GM11168 (cell line): ENCODE data around the gene SCG5.

ENCODE experiments used
- in situ Hi-C: fragments of 300-500 bp; cut with MboI; formaldehyde crosslinking; loops from one replicate; pipeline ENCODE4 v1.12.0; 2022; ENCODE audit warnings: low sequenced_read_pairs; ENCODE audit not compliant: unreplicated experiment

The SCG5 gene

DNA sequence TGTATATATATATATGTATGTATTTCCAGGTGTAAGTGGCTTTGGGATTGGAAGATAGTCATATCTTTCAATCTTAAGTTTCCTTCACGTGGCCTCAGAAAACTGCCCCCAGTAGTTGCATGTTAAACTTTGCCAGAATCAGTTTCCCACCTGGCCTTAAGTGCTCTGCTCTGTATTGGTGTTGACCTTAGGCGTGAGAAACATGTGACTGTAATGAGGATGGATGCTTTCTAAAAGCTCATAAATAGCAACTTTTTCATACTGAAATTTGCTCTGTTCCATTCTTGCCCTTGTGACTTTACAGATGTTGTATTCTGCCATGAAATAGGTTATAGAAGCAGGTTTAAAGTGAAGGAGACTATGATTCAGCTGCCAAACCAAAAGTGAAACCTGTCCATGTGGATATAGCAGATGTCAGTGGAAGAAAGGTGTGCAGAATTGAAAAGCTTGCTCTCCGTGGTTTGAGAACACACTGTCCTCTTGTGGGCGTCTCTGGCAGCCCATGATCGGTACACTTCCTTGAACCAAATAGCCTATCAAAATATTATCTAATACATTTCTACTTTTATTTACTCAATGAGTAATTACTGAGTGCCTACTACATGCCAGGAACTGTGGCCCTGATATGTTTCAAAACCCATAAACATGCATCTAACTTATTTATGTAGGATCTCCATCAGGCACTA is 15.8 kb downstream of the SCG5 start:
- in situ Hi-C loops, result loop anchor here (25.0 kb wide), 2 partner anchors 180 to 330 kb away; no protein-coding TSS in a partner anchor

DNA sequence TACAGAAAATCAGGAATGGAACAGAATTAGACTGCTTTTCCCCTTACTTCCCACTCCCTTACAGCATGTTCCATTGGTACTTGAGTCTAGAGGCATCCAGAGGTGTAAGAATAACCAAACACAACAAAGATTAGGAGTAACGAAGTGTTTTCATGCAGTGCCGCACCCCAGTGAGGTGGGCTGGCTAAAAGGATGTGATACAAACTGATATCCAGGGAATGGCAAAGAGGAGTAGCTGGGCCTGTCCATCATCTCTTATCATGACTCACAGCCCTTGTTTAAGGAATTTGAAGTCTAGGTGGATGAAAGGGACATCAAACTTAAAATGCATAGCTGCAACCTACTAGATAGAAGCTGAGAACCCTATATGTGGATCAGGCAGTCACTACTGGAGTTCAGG is 16.4 kb downstream of the SCG5 start:
- in situ Hi-C loops, result loop anchor here (25.0 kb wide), 2 partner anchors 179 to 329 kb away; no protein-coding TSS in a partner anchor

DNA sequence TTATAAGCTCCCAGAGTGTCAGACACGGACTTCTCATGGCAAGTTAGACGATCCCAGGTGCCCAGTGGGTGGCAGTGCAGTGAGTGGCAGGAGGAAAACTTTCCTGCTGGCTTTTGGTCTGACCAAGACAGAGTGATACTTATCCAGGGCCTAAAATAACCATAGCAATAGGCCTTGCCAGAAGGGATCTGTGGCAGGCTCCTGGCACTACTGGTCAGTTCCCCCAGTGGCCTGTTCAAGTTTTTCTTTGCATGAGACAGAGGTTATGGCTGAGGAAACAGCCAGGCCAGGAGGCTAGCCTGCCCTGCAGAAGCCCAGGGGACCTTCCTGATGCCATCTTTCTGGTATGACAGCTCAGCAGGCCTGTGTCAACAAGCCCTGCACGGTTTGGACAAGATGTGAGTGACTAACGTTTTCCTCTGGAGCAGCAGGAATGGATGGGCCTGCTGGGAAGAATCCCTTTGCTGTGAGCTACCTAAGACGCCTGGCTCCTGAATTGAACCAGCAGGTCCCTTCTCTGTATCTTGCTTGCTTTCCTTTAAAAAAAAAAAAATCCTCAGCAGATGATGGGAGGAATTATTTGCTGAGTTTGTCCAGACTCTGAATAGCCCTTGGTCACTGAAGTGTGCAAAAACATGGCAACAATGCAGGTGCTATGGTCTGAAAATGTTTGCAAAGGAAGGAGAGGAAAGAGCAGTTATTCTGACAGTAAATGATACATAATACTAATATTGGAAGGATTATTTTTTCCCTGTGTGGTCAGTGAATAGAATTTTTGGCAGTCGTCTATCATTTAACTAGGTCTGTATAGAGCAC is 18.0 kb downstream of the SCG5 start:
- in situ Hi-C loops, result loop anchor here (25.0 kb wide), 2 partner anchors 178 to 328 kb away; no protein-coding TSS in a partner anchor

DNA sequence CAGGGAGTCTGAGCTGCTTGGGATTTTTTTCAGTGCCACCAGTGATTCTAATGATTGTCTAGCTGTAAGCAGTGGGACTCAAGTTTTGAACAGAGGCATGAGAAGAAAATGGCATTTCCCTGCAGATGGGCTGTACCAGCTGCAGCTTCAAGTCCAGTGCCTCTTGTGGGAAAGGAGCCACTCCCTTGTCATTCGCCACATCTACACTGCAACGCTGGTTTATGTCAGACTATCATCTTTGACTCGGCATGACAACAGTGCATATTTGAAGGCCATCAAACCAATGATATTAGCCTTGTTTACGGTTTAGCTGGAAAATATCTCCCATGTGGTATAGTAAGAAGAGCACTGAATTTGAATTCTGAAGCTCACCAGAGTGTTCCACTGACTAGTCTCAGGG is 22.2 kb downstream of the SCG5 start:
- in situ Hi-C loops, result loop anchor here (25.0 kb wide), 2 partner anchors 174 to 324 kb away; no protein-coding TSS in a partner anchor

DNA sequence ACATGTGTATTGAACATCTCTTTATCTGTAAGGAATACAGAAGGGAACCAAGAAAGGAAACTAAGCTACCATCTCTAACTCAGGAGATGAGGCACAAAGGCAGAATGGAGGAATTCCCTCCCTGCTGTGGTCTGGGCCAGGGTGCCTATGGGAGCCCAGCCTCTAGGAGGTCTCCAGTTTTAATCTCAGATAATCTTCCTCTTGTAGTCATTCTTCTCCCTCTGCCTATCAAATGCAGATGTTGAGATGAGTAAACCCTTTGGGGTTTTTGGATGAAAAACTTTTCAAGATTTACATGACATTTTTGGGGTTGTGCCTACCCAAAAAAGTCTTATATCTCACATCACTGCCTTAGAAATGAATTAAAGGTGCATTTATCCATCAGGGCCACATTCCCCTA is 23.3 kb downstream of the SCG5 start:
- in situ Hi-C loops, result loop anchor here (25.0 kb wide), 2 partner anchors 173 to 323 kb away; no protein-coding TSS in a partner anchor

DNA sequence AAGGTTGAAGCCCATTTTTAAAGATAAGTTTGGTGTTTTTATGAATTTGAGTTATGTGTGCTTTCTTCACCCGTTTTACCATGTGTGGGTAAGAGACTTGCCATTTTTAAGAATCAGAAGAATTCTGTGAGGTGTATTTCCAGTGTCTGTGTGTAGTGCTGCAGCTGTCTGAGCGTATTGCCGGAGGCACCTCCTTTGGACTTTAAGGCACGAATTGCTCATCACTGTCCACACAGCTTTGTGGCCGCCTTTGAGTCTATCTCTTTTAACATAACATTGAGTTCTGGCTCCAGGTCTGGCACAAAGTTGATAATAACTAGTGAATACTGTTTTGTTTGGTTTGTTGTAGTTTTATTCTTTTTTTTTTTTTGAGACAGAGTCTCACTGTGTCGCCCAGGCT is 25.8 kb downstream of the SCG5 start:
- in situ Hi-C loops, result loop anchor here (25.0 kb wide), 2 partner anchors 170 to 320 kb away; no protein-coding TSS in a partner anchor

DNA sequence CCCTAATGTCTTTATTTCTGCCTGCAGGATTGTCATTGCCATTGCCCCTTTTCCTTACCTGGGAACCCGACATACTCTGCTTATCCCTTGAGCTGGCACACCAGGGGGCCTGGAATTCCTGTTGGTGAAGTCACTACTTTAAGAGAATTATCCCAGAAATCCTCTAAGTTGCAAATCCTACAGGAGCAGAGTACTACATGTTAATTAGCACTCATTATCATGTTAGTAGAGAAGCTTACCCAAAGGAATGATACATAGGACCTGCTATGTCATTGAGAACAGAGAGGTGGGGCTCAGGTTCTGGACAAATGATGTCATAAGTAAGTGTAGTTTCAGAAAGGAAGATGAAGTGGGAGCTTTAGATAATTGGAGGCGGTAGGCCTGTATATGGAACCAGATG is 27.4 kb downstream of the SCG5 start:
- in situ Hi-C loops, result loop anchor here (25.0 kb wide), 2 partner anchors 168 to 318 kb away; no protein-coding TSS in a partner anchor

DNA sequence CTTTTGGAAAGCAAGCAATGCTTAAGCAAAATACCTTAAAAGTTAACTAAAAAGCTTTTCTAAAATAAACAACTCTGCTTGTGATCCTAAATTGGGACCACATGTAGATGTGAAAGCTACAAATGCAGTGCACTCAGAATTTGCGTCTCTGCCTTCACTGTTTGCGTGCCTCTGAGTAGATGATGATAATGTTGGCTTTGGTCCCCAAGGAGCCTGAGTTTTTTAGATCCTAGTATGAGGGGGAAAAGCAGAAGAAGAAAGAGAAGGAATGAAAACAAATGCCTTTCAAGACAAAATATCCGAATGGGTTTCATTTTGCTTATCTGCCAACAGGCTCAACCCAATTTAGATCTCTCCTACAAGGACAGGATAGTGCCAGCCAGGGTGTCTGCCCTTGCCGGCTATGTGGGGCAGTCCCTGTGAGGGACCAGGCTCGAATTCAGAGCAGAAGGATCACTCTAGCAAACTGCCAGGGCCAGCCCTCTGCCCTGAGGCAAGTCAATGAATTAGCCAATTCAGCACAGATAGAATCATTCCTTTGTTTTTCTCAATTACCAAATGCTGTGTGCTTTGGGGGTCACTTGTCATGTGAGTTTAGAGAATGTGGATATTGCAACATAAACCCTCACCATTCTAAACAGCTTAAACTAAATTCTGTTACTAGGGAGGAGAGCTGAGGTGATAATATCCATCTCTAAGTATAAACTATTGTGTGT is 28.5 kb downstream of the SCG5 start:
- in situ Hi-C loops, result loop anchor here (25.0 kb wide), 2 partner anchors 167 to 317 kb away; no protein-coding TSS in a partner anchor

DNA sequence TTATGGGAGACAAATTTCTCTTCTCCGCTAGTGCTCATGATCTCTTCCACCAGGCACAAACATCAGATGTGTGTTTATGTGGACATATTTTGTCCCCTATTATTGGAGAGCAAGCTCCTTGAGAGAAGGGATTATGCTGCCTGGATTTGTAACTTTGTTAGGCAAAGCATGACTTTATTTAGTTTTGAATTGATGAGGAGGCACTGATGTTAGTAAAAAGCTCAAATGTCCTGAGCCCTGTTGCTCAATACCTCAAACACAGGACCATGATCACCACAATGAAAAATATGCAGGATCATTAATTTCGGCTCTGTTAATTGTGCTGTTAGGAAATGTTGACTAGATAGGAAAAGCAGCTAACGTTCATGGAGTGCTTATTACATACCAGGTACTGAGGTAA is 29.1 kb downstream of the SCG5 start:
- in situ Hi-C loops, result loop anchor here (25.0 kb wide), 2 partner anchors 167 to 317 kb away; no protein-coding TSS in a partner anchor

DNA sequence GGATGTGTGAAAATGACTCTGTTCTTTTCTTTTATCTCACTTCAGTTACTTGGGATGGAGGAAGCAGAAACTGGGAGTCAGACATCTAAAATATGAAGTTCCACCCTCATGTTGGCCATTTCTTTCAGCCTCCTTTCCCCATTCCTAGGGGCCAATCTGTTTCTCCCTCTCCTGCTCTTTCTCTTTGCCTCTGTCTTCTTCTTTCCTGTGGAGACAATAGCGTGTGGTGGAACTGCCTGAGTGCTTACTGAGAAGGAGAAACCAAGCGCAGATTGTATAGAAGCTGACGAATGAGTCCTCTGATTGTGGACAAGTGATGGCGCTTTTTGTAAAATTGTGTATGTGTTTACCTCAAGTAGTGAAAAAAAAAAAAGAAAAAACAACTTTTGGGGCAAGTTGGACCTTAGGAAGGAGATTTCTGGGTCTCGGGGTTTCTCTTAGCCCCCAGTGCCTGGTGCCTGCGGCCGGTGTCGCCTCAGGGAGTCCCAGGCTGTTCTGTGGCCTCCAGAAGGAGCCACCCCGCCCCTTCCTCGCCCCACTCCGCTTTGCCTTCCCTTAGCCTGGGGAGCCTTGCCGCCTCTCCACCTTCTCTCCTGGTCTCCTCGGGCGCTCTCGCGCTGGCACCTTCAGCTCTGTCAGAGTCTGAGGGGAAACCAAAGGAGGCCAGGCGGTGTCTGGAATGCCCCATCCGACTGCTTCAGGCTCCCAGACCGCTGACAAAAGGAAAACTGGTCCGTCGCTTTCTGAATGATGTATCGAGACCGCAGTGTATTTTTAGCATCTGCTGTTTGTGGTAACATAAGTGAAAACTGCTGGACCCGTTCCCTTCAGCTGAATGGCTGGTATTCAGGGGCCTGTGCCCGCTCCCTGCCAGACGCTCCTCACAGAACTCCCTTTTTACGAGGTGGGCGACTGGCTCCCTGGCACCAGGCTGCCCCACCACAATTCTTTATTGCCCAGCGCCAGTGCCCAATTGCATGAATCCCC is 30.1 kb downstream of the SCG5 start:
- in situ Hi-C loops, result loop anchor here (25.0 kb wide), 2 partner anchors 166 to 316 kb away; no protein-coding TSS in a partner anchor

DNA sequence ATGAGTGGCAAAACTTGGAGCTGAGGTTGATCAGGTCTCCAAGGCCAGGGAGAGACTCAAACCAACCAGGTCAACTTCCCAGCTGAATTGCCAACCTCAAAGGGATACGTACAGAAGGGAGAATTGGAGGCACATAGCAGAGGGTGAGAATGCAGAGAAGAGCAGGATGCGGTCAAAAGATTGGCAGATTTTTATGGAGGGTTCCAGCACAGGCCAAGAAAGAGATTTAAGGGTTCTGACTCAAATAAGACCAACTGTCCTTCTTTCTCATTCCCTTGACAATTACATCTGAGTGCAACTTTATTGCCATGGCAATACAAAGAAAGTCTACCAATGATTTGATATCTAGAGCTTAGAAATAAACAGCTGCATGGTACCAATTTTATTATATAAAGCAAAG is 33.2 kb downstream of the SCG5 start:
- in situ Hi-C loops, result loop anchor here (25.0 kb wide), 2 partner anchors 163 to 313 kb away; no protein-coding TSS in a partner anchor

DNA sequence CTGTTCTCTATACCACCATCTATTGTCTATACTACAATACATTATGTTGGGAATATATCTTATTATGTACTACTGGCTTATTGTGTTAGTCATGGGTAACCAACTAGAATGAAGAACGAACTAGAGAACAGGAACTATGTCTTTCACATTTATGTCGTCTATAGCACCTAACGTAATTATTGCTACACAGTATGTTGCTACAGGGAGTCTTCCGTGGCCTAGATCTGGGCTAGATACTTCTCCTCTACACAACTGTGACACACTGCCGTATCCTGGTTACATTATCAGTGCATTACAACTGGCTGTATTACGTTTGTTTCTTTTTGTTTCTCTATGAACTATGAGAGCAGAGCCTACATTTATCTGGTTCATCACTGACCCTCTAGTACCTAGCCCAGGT is 34.0 kb downstream of the SCG5 start:
- in situ Hi-C loops, result no loop called here

DNA sequence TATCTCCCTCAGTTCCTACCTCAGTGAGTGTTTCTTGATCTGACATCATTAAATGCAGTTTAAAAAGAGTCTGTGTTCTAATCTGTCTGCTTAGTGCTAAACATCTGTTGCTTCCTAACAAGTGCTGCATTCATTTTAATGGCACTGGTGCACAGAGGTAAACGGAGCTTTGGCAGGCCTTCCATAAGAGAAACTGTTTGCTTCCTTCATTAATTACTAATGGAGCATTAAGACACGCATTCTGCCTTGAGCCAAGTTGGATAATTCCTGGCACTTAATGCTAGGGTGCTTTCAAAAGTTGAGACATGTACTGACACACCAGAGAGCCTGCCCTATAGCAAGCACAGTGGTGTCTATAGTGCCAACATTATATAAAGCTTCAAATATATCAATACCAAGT is 34.7 kb downstream of the SCG5 start:
- in situ Hi-C loops, result no loop called here

DNA sequence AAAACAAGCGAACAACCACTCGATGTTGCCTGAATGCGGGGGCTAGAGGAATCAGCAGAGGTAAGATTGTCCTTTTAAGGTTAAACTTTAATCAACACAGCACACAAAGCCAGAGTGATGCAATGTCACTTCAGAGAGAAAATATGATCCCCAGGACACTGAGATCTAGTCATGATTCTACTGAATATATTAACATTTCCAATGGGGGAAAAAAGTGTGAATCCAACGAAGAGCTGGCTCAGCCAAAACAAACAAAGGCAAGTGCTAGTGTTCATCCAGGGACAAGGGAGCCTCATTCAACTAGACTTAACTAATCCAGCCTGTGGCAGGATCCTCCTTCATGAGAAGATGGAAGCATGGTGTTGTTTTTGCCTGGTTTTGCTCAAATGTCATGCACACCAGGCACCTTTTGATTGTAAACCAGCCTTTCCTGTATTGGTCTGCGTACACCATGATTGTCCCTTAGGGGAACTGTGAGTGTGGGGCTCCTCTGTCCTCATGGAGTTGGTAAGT is 35.8 kb downstream of the SCG5 start:
- in situ Hi-C loops, result no loop called here

DNA sequence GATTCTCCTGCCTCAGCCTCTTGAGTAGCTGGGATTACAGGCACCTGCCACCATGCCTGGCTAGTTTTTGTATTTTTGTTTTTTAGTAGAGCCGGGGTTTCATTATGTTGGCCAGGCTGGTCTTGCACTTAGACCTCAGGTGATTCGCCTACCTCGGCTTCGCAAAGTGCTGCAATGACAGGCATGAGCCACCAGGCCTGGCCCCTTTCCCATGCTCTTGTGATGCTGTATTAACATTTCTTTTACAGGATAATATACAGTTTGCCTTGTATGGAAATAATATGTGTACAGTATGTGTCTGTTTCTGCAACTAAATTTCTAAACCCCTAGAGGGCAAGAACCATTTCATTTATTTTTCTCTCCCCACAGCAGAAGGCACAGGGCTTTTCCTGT is 37.8 kb downstream of the SCG5 start:
- in situ Hi-C loops, result no loop called here

DNA sequence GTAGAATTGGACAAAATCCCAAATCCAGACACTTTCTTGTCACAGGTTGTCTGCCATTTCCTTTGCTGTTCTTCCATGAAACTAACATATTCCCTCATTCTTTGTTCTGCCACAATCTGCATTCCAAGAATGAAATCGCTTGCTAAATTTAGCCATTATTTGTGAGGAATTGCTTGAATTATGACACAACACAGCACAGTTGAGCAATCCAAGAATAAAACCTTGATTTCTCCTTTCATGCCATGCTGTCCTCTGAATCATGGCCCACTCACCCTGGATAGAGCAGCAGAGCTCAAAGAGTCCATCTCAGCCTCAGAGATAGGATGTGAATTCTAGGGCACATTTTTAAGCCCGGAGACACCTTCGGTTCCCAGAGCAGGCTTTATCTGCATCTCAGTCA is 41.1 kb downstream of the SCG5 start:
- in situ Hi-C loops, result no loop called here

DNA sequence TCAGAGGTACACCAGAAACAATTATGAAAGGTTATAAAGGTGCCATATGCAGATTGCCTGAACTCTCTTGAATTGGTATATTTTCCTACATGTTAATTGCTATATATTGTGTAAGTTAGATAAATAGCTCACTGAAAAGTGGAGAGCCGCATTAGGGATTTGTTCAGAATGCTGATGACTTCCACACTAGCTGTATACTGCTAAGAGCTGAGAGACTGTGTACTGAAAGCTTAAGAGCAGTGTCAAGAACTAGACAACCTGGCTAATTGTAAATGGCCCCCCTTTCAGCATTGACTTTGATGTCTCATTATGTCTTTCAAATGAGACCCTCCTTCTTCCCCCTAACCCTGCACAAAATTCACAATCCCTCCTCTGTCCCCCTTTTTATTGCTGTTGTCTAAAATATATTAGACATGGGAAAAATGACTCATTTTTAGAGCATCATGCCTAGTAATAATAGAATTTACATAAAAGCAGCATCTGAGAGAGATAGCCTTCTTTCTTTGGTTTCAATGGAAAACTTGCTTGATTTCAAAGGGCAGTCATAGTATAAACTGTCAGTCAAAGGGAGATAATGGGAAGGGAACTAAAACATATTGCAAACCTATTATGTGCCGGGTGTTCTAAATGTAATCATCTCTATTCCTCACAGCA is 41.6 kb downstream of the SCG5 start:
- in situ Hi-C loops, result no loop called here

DNA sequence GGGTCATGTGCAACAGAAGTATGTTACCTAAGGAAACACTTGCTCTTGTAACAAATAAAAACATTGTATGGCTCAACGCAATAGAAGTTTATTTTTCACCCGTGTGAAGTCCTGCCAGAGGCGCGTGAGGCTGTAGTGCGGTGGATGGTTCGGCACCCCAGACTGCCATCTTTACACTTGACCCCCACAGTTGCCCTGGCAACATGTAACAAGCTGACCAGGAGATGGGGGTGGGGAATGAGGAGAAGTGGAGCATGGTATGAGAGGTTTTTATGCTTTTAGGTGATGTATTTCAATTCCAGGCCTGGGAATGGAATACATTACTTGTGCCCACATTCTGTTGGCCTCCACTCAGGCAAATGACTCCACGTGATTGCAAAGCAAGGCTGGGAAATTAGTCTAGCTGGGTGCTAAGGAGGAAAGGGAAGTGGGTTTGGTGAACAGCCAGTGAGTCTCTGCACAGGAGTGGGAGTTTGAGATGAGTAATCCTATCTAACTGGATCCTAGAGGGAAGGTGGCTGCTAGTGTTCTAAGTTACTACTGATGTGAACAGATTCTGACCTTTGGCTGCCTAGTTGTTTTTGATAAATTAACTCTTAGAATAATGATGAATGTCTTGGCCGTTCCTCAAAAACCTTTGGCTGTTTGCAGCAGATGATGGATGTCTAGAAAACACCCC is 42.5 kb downstream of the SCG5 start:
- in situ Hi-C loops, result no loop called here
